Panc1 (cell line): Measurements from ENCODE around the gene FKTN. TPM values are rescaled to one million over a fixed set of nuclear protein-coding genes. Genes with fewer than 3 reads are reported as not detected.
"Not testable (repeated sequence)": the region's sequence is repeated elsewhere in the genome, so short reads cannot be mapped to it uniquely, and the experiment has no call there.

Source experiments
- ATAC-seq: fragments of 200-7000 bp; cut with Tn5 transposase; 2 replicates; pipeline ENCODE4 v1.9.1; 2020; ENCODE audit warnings: mild to moderate bottlenecking, moderate library complexity
- BruUV-seq: library from RNA; stranded (reverse); fragments of 400-500 nt; replicated peaks from 2 replicates; lab custom pipeline; 2021; lab: Mats Ljungman, UMichigan
- CTCF ChIA-PET: fragments of 300-600 bp; sonication (Branson Sonifier 250); formaldehyde crosslinking; loops from one replicate; lab custom pipeline; 2022; ENCODE audit warnings: antibody characterized with exemption; lab: Charles Lee
- POLR2A ChIA-PET: fragments of 300-600 bp; sonication (Branson Sonifier 250); formaldehyde crosslinking; loops from one replicate; lab custom pipeline; 2022; ENCODE audit warnings: antibody characterized with exemption; lab: Charles Lee
- DNase-seq: peaks from one replicate; pipeline ENCODE4 v3.0.0-alpha.2; 2010; ENCODE audit warnings: low read depth, low spot score
- H3K27ac ChIP-seq: 2 replicates; pipeline ENCODE4 v1.5.1; 2011; ENCODE audit warnings: mild to moderate bottlenecking, low read length, inconsistent platforms
- H3K27me3 ChIP-seq: fragments of 200-500 bp; sonication (Bioruptor generic); 2 replicates; pipeline ENCODE4 v1.6.0; 2014; ENCODE audit warnings: low read length, inconsistent platforms; ENCODE audit not compliant: control insufficient read depth, insufficient read depth
- H3K36me3 ChIP-seq: fragments of 200-500 bp; sonication (Bioruptor generic); 2 replicates; pipeline ENCODE4 v1.5.1; 2014; ENCODE audit warnings: inconsistent platforms, mild to moderate bottlenecking, low read length, moderate library complexity; ENCODE audit not compliant: control insufficient read depth, insufficient read depth
- H3K4me1 ChIP-seq: 2 replicates; pipeline ENCODE4 v1.5.1; 2011; ENCODE audit warnings: inconsistent platforms, mild to moderate bottlenecking, low read length, moderate library complexity; ENCODE audit not compliant: control insufficient read depth, insufficient read depth
- H3K4me3 ChIP-seq, 2 experiments: 2 replicates each; pipeline ENCODE4 v1.5.1; 2011 to 2012; ENCODE audit warnings: low read depth in 2 of 2, low read length in 2 of 2, mild to moderate bottlenecking in 2 of 2, inconsistent platforms in 1 of 2, moderate library complexity in 1 of 2
- H3K9me3 ChIP-seq: fragments of 200-500 bp; sonication (Bioruptor generic); 2 replicates; pipeline ENCODE4 v1.5.1; 2014; ENCODE audit warnings: low read depth, mild to moderate bottlenecking, inconsistent platforms, low read length, moderate library complexity; ENCODE audit not compliant: control insufficient read depth, insufficient read depth
- CTCF ChIP-seq: fragments of 450-650 bp; IDR thresholded peaks from 2 replicates; pipeline ENCODE4 v1.5.1; 2017; ENCODE audit warnings: mild to moderate bottlenecking
- POLR2AphosphoS5 ChIP-seq: IDR thresholded peaks from 2 replicates; pipeline ENCODE4 v1.6.1; 2012; ENCODE audit warnings: mild to moderate bottlenecking, low read depth, low read length, moderate library complexity
- SIN3A ChIP-seq: IDR thresholded peaks from 2 replicates; pipeline ENCODE4 v1.6.1; 2012; ENCODE audit warnings: low read depth, mild to moderate bottlenecking, low read length, moderate library complexity, borderline replicate concordance; ENCODE audit not compliant: insufficient read depth
- TCF7L2 ChIP-seq: IDR thresholded peaks from 2 replicates; pipeline ENCODE4 v1.6.1; 2011; ENCODE audit warnings: mild to moderate bottlenecking, low read depth, low read length, inconsistent platforms
- in situ Hi-C: cut with HindIII; loops from 2 replicates; pipeline ENCODE4 v1.10.0; 2016; ENCODE audit warnings: low sequenced_read_pairs, low pct_unique_long_range_greater_than_20kb
- intact Hi-C: fragments of 100-400 bp; cut with micrococcal nuclease; formaldehyde crosslinking; loops from one replicate; pipeline ENCODE4 v1.10.0; 2022; ENCODE audit not compliant: unreplicated experiment
- total RNA-seq: library from RNA; stranded (reverse); gene quantifications from one replicate; pipeline ENCODE4 v1.2.1, GENCODE V29; 2021; ENCODE audit not compliant: unreplicated experiment
- TF ChIP-seq, protein P1 (sequence below), 2 experiments: IDR thresholded peaks; 2 replicates each; pipeline ENCODE4 v1.6.1; 2011 to 2012; ENCODE audit warnings: low read depth in 2 of 2, control low read depth in 1 of 2, low read length in 1 of 2, mild to moderate bottlenecking in 1 of 2, moderate library complexity in 1 of 2; ENCODE audit not compliant: insufficient read depth in 1 of 2

Gene FKTN
- total RNA-seq, 1 experiment from 2014 or later = 15.2 TPM

DNA sequence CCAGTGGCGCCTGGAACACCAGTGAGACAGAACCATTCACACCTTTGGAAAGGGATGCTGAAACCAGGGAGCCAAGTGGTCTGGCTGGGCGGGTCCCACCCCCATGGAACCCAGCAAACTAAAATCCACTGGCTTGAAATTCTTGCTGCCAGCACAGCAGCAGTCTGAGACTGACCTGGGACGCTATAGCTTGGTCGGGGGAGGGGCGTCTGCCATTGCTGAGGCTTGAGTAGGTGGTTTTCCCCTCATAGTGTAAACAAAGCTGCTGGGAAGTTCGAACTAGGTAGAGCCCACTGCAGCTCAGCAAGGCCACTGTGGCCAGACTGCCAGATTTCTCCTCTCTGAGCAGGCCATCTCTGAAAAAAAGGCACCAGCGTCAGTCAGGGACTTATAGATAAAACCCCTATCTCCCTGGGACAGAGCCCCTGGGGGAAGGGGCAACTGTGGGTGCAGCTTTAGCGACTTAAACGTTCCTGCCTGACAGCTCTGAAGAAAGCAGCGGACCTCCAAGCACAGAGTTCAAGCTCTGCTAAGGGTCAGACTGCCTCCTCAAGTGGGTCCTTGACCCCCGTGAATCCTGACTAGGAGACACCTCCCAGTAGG is 42.0 kb upstream of the FKTN start:
- BruUV-seq = no TSS peak
- ChIA-PET POLR2A (no interaction called here), CTCF (no interaction called here)
- Histone ChIP-seq H3K27ac (no peak overlapping the region), H3K36me3 (peaks cover 4% of the 10 kb centered on the region; the same call in 1 of the 2 replicates), H3K9me3 (no peaks in the 10 kb centered on the region), H3K4me1 (no peaks in the 10 kb centered on the region), H3K27me3 (no peaks in the 10 kb centered on the region), H3K4me3 (no peak overlapping the region)
- ATAC-seq = no peak
- intact Hi-C loops (no loop called here), in situ Hi-C loops (no loop called here)
- DNase-seq = no peak
- TF ChIP-seq POLR2AphosphoS5 (no peak), SIN3A (no peak), TCF7L2 (no peak), CTCF (no peak)
- TF ChIP-seq, protein P1, sequence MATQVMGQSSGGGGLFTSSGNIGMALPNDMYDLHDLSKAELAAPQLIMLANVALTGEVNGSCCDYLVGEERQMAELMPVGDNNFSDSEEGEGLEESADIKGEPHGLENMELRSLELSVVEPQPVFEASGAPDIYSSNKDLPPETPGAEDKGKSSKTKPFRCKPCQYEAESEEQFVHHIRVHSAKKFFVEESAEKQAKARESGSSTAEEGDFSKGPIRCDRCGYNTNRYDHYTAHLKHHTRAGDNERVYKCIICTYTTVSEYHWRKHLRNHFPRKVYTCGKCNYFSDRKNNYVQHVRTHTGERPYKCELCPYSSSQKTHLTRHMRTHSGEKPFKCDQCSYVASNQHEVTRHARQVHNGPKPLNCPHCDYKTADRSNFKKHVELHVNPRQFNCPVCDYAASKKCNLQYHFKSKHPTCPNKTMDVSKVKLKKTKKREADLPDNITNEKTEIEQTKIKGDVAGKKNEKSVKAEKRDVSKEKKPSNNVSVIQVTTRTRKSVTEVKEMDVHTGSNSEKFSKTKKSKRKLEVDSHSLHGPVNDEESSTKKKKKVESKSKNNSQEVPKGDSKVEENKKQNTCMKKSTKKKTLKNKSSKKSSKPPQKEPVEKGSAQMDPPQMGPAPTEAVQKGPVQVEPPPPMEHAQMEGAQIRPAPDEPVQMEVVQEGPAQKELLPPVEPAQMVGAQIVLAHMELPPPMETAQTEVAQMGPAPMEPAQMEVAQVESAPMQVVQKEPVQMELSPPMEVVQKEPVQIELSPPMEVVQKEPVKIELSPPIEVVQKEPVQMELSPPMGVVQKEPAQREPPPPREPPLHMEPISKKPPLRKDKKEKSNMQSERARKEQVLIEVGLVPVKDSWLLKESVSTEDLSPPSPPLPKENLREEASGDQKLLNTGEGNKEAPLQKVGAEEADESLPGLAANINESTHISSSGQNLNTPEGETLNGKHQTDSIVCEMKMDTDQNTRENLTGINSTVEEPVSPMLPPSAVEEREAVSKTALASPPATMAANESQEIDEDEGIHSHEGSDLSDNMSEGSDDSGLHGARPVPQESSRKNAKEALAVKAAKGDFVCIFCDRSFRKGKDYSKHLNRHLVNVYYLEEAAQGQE (IDR thresholded peaks at IDR 0.05; ENCODE audit: insufficient read depth in 1 of 2, low read depth in 2 of 2, low read length in 1 of 2) = no peak

- in situ Hi-C loops, H3K9me3 ChIP-seq, POLR2A ChIA-PET, CTCF ChIA-PET, DNase-seq, H3K4me1 ChIP-seq, H3K27ac ChIP-seq, BruUV-seq, H3K27me3 ChIP-seq, intact Hi-C loops, H3K36me3 ChIP-seq: not testable (repeated sequence)
- H3K4me3 ChIP-seq = peak overlapping the region in 1 of 2 experiments; percentile 20; a peak in 1 of 4 replicates
- ATAC-seq = peak; percentile 84
These were observed 38.1 kb upstream of the FKTN start for GRCh38 chr9:105519710-105520369.

GRCh38 chr9:105520992-105521391 is 36.9 kb upstream of the FKTN start:
- in situ Hi-C loops, intact Hi-C loops, H3K27ac ChIP-seq, DNase-seq, ATAC-seq, H3K27me3 ChIP-seq, H3K4me3 ChIP-seq, POLR2A ChIA-PET, BruUV-seq, H3K36me3 ChIP-seq, CTCF ChIA-PET, H3K9me3 ChIP-seq, H3K4me1 ChIP-seq: not testable (repeated sequence)

- in situ Hi-C loops, H3K27me3 ChIP-seq, POLR2A ChIA-PET, DNase-seq, ATAC-seq, intact Hi-C loops, H3K4me3 ChIP-seq, H3K27ac ChIP-seq, CTCF ChIA-PET, H3K9me3 ChIP-seq, H3K36me3 ChIP-seq, H3K4me1 ChIP-seq: not testable (repeated sequence)
- BruUV-seq = TSS peak; percentile 36
These were observed 35.1 kb upstream of the FKTN start for GRCh38 chr9:105522618-105523385.
